ENCODE data around the gene COL3A1.

The COL3A1 gene

GRCh38 chr2:188974164-188974563 lies at the start of gene COL3A1:
TSS of gene COL3A1 (plus strand) at chr2:188974373. CDS start at chr2:188974490, 117 bp downstream.
- no peak for DNase-seq

DNA sequence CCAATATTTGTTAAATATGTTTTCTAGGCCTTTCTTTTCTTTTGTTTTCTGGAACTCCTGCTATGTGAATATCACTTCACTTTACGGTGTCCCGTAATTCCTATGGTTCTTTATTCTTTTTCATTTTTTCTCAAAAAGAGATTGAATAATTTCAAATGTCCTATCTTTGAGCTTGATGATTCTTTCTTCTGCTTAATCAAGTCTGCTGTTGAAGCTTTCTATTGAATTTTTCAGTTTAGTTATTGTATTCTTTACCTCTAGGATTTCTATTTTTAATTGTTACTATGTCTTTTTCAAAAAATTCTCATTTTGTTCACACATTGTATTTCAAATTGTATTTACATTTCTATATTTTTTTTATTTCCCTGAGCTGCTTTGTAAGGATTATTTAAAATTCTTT lies 45.5 kb upstream of the COL3A1 start:
- DNase-seq, result no peak

- DNase-seq, result no peak
These were observed 42.8 kb upstream of the COL3A1 start for GRCh38 chr2:188931361-188931760.

GRCh38 chr2:188937228-188938220 lies 36.6 kb upstream of the COL3A1 start:
- DNase-seq, result no peak

DNA sequence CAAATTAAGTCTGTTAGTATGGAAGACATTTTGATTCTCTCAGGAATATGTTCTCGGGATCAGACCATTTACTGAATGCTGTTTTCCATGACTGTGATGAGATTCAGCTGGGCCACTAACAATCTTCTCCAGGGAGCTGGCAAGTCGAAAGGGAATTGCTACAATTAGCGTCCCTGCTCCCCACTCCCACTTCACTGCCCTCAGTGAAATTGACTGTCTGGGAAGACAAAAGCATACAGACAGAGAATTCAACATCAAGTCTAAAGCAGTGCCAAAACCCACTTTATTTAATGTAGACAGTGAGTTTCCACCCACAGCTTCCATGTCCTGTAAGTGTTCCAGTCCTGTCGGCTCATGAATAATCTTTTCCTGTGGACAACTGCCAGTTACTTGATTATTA lies 34.0 kb upstream of the COL3A1 start:
- DNase-seq, result no peak

DNA sequence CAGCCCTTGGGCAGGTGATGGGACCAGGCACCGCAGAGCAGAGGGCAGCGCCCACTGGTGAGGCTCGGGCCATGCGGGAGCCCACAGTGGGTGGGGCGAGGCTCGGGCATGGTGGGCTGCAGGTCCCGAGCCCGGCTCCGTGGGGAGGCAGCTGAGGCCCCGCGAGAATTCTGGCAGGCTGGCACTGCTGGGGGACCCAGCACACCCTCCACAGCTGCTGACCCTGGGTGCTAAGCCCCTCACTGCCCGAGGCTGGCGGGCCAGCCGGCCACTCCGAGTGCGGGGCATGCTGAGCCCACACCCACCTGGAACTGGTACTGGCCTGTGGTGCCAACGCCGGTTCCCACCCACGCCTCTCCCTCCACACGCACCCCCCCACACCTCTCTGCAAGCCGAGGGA lies 29.7 kb upstream of the COL3A1 start:
- DNase-seq, result no peak

DNA sequence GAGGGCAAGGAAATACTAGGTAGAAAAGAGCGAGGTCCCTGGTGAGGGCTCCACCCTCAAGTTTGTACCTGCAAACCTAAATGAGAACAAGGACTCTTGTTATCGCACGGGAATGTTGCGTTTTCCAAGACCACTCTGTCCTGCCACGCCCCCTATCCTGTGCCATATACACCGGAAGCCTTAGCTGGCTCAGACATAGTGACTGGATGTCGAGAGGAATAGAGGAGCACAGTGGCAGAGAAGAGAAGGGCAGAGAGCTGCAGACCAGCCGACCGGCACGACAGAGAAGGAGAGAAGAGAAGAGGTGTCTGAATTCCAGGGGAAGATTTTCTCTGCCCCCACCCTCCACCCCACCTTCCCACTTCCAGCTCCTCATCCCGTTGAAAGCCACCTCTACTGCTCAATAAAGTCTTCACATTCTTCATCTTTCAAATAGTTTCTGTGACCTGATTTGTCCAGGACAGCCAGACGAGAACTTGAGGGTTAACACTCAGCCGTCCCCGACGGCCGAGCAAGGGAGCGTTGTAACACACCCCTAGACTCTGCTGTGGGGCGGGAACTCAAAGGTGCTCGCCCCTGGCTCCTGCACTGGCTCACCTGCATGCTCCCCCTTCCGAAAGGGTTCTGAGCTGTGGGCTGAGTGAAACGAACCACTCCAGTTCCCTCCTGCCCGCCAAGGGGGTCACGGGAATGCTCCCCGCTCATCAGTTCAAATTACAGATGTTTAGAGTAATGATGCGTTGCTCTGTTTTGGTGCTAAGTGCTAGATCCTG lies 24.9 kb upstream of the COL3A1 start:
- no peak for DNase-seq

GRCh38 chr2:188952901-188953300 lies 21.3 kb upstream of the COL3A1 start:
- DNase-seq, result no peak

- no peak for DNase-seq
These were observed 17.9 kb upstream of the COL3A1 start for GRCh38 chr2:188956290-188956689.

DNA sequence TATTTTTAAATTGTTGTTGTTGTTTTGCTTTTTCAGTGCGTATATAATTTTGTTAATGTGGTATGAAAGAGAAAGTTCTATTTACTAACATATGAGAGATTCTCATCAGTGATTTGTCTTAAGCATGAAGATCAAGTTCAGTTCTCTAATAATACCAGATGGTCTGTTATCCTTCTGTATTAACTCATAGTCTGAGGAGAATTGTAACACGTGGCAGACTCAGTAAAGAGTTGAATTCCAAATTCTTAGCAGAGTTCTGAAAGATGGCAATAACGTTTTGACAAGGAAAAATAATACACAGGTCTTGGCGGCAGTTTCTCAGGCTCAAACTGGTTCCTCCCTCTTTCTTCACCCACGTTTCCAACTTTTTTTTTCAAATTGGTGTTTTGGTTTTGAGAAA lies 17.2 kb upstream of the COL3A1 start:
- no peak for DNase-seq

DNA sequence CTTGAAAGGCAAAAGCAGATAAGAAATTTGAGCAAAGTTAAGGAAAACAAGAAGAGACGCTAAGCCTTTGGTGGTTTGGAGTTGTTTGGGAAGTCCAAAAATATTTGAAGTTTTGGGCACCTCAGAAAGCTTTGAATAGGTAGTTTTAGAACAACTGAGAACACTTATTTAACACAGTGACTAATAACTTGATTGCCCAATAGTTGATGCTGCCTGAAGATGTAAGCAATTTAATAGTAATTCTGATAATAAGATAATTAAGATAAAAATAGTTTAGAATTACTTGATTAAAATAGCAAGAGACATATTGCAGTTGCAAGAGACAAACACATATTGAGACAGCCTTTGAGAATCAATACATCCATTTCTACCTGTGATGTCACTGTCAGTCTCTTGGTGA lies 16.5 kb upstream of the COL3A1 start:
- no peak for DNase-seq

- DNase-seq, result no peak
These were observed 10.4 kb upstream of the COL3A1 start for GRCh38 chr2:188963741-188964140.

DNA sequence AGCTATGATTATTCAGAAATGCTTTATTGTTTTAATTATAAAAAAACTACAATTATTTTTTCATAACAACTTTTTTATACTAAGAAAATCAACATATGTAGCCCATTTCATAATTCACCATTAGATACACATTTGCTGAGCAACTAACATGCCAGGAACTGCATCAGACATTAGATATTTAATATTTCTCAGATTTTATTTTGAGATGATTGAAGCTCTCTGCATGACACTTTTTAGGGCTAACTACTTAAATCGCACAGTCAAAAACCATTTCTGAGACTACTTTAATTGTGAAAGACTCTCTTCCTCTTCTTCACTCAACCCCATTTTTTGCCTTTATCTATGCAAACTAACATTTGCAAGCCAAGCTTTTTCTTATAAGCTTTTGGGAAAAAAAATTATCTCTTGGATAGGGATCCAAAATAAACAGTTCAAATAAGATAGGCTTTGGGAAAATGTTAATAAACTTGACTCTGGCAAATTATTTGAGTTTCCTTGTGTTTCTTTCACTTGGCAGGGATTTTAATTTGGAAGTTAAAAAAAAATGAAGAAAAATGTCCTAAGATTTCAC lies 9.1 kb upstream of the COL3A1 start:
- DNase-seq, result no peak

DNA sequence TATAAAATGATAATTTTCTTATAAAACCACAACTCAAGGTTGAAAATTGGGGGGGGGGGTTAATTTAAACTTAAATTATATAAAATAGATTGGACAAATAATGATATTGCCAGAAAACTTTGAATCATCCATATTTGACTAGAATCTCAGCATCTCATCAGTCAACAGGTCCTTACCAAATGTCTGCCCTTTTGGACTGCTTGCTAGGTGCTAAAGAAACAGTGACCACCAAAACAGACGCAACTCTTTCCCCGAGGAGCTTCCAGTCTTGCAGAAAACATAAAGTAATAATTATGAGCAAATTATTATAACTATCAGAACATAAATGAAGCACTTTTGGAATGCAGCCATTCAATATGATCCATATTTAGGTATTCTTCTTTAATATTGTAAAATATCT lies 8.6 kb upstream of the COL3A1 start:
- DNase-seq, result no peak

DNA sequence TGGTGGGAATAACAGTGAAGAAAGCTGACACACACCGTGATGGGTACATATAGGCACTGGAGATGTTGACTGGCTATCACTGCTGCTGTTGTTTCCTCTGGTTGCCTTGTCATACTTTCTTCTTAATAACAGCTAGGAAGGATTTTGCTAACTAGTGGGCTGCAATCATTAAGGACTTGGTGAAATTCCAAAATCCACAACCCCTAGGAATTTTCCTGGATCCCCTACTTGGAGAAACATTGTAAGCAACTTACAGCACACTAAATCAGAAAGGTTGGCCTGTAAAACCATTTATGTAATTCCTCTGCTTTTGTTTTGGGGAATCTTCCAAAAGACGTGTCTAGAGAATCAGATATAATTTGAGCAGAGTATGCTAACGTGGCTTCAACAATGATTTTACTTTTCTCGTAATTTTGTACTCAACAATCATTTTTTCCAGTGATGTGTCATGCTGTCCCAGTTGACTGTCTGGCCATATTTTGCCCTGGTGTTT lies 8.0 kb upstream of the COL3A1 start:
- DNase-seq, result no peak

DNA sequence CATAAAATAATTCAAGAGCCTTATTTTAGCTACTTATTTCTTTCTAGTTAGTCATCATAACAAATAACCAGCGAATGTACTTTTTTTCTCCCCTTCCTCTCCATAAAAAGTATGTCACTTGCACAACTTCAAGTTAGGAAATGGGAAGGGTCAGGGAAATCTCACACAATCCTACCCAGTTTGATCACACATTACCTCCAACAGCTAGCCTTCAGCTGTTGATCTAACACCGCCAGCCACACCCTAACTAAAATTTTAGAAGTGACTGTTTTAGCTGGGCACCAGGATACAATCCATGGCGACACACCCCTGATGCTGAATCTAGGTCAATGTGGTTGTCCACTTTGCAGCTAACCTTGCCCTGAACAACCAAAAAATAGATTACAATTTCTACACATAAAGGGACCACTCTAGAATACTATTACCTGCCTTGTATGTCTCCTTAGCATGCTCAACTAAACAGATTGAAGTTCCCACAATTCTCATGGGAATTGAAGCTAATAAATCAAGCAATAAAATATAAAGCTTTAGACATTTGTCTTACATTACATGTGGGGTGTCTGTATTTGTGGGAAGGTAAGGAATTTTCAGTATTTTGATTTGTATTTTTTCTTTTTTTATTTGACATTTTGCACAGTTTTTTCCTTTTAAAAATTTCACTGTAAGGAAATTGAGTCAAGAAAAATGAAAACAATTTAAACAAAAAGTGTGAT lies 7.3 kb upstream of the COL3A1 start:
- DNase-seq, result no peak

DNA sequence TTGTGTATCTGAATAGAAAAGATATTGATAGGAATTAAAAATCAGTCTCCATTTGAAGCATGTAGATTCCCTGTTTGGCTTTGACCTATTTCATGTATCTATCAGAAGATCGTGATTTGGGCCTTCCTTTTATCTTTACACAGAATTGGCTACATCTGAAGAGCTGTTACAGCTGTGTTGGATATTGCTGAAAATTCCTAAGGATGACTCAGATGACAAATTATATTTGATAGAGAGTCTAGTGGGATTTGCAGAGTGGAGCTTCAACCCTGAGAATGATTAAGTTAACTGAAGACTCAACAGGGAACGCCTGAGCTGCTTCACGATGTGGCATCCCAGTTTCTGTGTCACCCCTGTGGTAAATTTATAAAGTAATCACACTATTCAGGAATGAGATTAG lies 4.9 kb upstream of the COL3A1 start:
- no peak for DNase-seq

GRCh38 chr2:188969651-188970050 lies 4.5 kb upstream of the COL3A1 start:
- no peak for DNase-seq

DNA sequence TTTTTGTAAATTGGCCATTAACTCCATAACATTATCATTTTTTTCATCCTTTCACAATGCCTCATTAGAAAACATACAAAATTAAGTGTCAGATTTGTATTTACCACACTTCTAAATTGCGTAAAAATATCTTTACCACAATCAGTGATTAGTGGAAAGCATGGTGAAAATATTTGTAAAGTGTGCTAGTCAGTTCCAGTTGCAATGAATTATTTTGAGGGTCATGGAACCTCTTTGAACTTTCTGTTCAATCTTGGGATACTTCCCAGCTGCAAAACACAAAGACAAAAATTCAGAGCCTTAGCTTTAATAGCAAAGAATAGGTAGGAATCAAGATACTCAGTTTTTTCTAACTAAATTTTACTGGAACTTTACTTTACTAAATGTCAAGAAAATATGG lies 4.0 kb upstream of the COL3A1 start:
- DNase-seq, result no peak

DNA sequence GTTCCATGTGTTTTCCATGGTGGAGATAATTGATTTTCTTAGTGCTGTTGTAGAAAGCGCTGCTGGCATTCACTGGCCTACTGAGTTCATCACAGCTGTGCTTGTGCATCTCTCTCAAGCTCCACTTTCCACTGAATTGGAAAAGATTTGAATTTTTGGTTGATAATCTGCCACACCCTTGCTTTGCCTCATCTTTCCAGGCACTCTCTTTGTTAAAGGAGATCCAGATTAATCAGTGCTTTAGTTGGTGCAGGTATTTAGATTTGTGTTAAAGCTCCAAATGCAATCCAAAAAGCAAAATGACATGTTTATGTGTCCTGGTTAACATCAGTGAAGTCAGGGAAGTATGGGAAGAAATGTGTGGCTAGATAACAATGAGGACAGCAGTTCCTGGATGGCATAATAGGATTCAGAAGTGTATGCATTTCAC lies 2.7 kb upstream of the COL3A1 start:
- DNase-seq, result no peak

- no peak for DNase-seq
These were observed 532 bp upstream of the COL3A1 start for GRCh38 chr2:188973641-188974040.

- no peak for DNase-seq
These were observed 1.4 kb downstream of the COL3A1 start for GRCh38 chr2:188975497-188976102.
